ENCODE data around the gene SPACA9. TPM values are rescaled to one million over a fixed set of nuclear protein-coding genes. Genes with fewer than 3 reads are reported as not detected.

Gene SPACA9
- total RNA-seq, 1 experiment from 2014 or later, result 1.3 TPM

GRCh38 chr9:132919614-132920268, 41.0 kb downstream of the SPACA9 start:
- no peak overlapping the region for H3K23ac ChIP-seq (ENCODE audit: insufficient read length, low read depth, low read length)
- H2BK120ac ChIP-seq (ENCODE audit: low read depth, low read length, poor library complexity, severe bottlenecking), result no peak overlapping the region
- H3K56ac ChIP-seq (ENCODE audit: insufficient read length, low read depth, low read length), result no peak overlapping the region
- Mint-ChIP-seq H3K9me3 (no peaks in the 10 kb centered on the region), H3K27me3 (ENCODE audit: low read depth) (no peaks in the 10 kb centered on the region), H3K27ac (no peak overlapping the region), H3K36me3 (ENCODE audit: insufficient read depth in 1 of 3, low read depth in 3 of 3) (peaks cover 10 to 64% (median 40%) of the 10 kb centered on the region in 3 experiments; a peak in 5 of 7 replicates), H3K4me1 (no peaks in the 10 kb centered on the region), H3K4me3 (no peak overlapping the region)
- H3K4me2 ChIP-seq (ENCODE audit: insufficient read depth, insufficient read length, low read length), result no peak overlapping the region
- H3T11ph ChIP-seq (ENCODE audit: low read length), result no peak overlapping the region
- no peak overlapping the region for H3K4ac ChIP-seq (ENCODE audit: low read depth, low read length)
- no peak overlapping the region for H3K18ac ChIP-seq (ENCODE audit: insufficient read length, low read depth, low read length)
- no peak overlapping the region for H4K8ac ChIP-seq (replicated peaks; ENCODE audit: insufficient read length, low read depth, low read length)
- no peak overlapping the region for H2AFZ ChIP-seq (ENCODE audit: low read length)
- no peaks in the 10 kb centered on the region for H3K27me3 ChIP-seq (ENCODE audit: insufficient read depth, low read length)
- no peak overlapping the region for H2BK12ac ChIP-seq (ENCODE audit: insufficient read length, low read depth, low read length)
- no peak overlapping the region for H3K27ac ChIP-seq (ENCODE audit: insufficient read length, low read depth, low read length)
- TF ChIP-seq, protein P1, sequence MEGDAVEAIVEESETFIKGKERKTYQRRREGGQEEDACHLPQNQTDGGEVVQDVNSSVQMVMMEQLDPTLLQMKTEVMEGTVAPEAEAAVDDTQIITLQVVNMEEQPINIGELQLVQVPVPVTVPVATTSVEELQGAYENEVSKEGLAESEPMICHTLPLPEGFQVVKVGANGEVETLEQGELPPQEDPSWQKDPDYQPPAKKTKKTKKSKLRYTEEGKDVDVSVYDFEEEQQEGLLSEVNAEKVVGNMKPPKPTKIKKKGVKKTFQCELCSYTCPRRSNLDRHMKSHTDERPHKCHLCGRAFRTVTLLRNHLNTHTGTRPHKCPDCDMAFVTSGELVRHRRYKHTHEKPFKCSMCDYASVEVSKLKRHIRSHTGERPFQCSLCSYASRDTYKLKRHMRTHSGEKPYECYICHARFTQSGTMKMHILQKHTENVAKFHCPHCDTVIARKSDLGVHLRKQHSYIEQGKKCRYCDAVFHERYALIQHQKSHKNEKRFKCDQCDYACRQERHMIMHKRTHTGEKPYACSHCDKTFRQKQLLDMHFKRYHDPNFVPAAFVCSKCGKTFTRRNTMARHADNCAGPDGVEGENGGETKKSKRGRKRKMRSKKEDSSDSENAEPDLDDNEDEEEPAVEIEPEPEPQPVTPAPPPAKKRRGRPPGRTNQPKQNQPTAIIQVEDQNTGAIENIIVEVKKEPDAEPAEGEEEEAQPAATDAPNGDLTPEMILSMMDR (conservative IDR thresholded peaks at IDR 0.05), result no peak
- WGBS (ENCODE audit: extremely low coverage, insufficient read length, low lambda C conversion rate), result no CpG with 5 or more reads among the region's 7 CpGs
- no peak overlapping the region for H4K91ac ChIP-seq (ENCODE audit: insufficient read length, low read depth, low read length)
- H4K20me1 ChIP-seq (ENCODE audit: control insufficient read depth, insufficient read depth, insufficient read length), result no peaks in the 10 kb centered on the region
- H2BK15ac ChIP-seq (ENCODE audit: low read depth, low read length), result no peak overlapping the region
- no peak overlapping the region for H4K5ac ChIP-seq (ENCODE audit: insufficient read length, low read depth, low read length)
- no peak overlapping the region for H2AK5ac ChIP-seq (ENCODE audit: insufficient read length, low read length)
- H3K23me2 ChIP-seq (ENCODE audit: insufficient read length, low read depth, low read length, poor library complexity, severe bottlenecking), result no peaks in the 10 kb centered on the region
- H3K4me1 ChIP-seq (ENCODE audit: insufficient read depth, low read length), result no peaks in the 10 kb centered on the region
- H3K9me3 ChIP-seq (ENCODE audit: control insufficient read depth, low read depth, low read length), result no peaks in the 10 kb centered on the region
- no peak overlapping the region for H2BK5ac ChIP-seq (ENCODE audit: insufficient read length, low read length)
- H3K9ac ChIP-seq (ENCODE audit: extremely low read depth, insufficient read length, low read length), result no peak overlapping the region
- H3K79me1 ChIP-seq (ENCODE audit: insufficient read depth, low read depth, low read length, poor library complexity, severe bottlenecking), result no peaks in the 10 kb centered on the region
- no peaks in the 10 kb centered on the region for H3K79me2 ChIP-seq (ENCODE audit: insufficient read depth, low read length)
- H2BK20ac ChIP-seq (ENCODE audit: low read depth, low read length, poor library complexity, severe bottlenecking), result no peak overlapping the region
- DNase-seq, result no peak
- H3K14ac ChIP-seq (ENCODE audit: insufficient read depth, low read length), result no peak overlapping the region

Measured in H9 (cell line).